Measurements from ENCODE around the gene ADAM17.
"Not testable (repeated sequence)": the region's sequence is repeated elsewhere in the genome, so short reads cannot be mapped to it uniquely, and the experiment has no call there.

The ADAM17 gene

GRCh38 chr2:9565436-9566153 is 10.0 kb upstream of the ADAM17 start:
- peak overlapping the region; percentile 87 to 92 for H3K27ac ChIP-seq
- H3K4me3 ChIP-seq = peak overlapping the region; percentile 38
- TF ChIP-seq CTCF (IDR thresholded peaks at IDR 0.05) = no peak
- DNase-seq (ENCODE audit: low spot score) = peak; percentile 85

- DNase-seq (ENCODE audit: low spot score) = no peak
- TF ChIP-seq CTCF (IDR thresholded peaks at IDR 0.05) = no peak
- no peak overlapping the region for H3K27ac ChIP-seq
- H3K4me3 ChIP-seq = no peak overlapping the region
These were observed 5.0 kb upstream of the ADAM17 start for GRCh38 chr2:9560628-9561027.

DNA sequence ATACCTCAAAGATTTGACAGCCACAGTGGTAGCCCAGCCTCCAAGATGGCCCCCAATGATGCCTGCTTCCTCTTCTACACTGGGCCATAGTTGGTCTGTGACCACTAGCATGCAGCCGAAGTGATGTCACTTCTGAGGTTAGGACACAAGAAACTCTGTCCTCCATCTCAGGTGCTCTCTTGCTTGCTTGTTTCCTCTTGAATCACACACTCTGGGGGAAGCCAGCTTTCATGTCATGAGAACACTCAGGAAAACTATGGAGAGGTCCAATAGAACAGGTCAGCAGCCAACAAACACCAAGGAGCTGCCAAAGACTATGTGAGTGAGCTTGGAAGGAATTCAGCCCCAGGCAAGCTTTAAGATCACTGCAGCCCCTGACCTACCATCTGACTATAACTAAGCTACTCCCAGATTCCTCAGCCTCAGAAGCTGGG is 3.3 kb upstream of the ADAM17 start:
- Histone ChIP-seq H3K4me3 (no peak overlapping the region), H3K27ac (peak overlapping the region; percentile 65 to 79)
- no peak for TF ChIP-seq CTCF (IDR thresholded peaks at IDR 0.05)
- no peak for DNase-seq (ENCODE audit: low spot score)

GRCh38 chr2:9556121-9556743 is 602 bp upstream of the ADAM17 start:
- peak overlapping the region; percentile 85 for H3K4me3 ChIP-seq
- peak overlapping the region; percentile 98 to 99 for H3K27ac ChIP-seq
- no peak for TF ChIP-seq CTCF (IDR thresholded peaks at IDR 0.05)
- no peak for DNase-seq (ENCODE audit: low spot score)

DNA sequence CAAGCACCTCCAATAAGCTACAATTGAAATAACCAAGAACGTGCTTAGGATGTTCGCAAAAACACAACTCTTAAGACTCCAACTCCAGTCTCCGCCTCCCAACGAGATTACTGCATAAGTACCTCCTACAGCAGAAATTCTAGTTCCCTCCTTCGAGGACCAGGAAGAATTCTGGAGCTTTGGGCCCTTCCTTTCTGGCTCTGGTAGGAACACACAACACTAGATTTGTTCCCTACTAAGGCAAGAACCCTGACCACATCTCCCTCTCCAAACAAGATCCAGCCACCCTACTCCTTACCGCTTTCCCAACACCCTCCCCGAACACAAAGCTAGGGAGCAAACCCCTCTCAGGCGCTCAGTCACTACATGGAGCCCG is 721 bp downstream of the ADAM17 start:
- no peak for DNase-seq (ENCODE audit: low spot score)
- Histone ChIP-seq H3K27ac (peak overlapping the region; percentile 98 to 99), H3K4me3 (peak overlapping the region; percentile 85)
- TF ChIP-seq CTCF (IDR thresholded peaks at IDR 0.05) = no peak

GRCh38 chr2:9552219-9553178 is 3.1 kb downstream of the ADAM17 start:
- DNase-seq (ENCODE audit: low spot score) = no peak
- TF ChIP-seq CTCF (IDR thresholded peaks at IDR 0.05) = no peak
- Histone ChIP-seq H3K27ac (peak overlapping the region; percentile 57 to 83), H3K4me3 (peak overlapping the region; percentile 45)

GRCh38 chr2:9550859-9551391 is 4.7 kb downstream of the ADAM17 start:
- not testable (repeated sequence) for H3K4me3 ChIP-seq

More at GRCh38 chr2:9550859-9551391, 4.7 kb downstream of the ADAM17 start:
- peak overlapping the region in 1 of 2 donors; percentile 20 for H3K27ac ChIP-seq
- DNase-seq (ENCODE audit: low spot score) = not testable (repeated sequence)

Data from coronary artery (tissue), 2 donors.